ENCODE results near the gene NECTIN1.
A peak's percentile ranks its signal among the peaks of the same experiment; 100 is the strongest.

Gene NECTIN1

GRCh38 chr11:119729581-119729927 lies 554 bp upstream of the NECTIN1 start:
- no peak for DNase-seq

DNA sequence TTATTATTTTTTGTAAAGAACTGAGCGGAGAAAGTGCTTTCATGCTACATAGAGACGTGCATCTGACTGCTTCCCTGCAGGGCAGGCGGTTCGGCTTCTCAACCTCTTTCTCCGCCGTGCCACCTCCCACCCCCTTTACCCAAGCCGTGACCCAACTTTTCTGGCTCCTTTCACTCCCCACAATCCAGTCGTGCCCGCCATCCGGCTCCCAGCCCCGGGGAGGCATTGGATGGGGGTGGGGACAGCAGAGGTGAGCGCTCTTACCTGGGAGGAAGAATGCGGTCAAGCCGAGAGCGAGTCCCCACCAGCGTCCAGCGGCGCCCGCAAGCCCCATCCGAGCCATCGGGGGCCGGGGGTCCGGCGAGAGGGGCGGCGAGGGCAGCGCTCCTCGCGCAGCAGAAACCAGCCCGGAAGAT lies 781 bp downstream of the NECTIN1 start:
- DNase-seq, result no peak

GRCh38 chr11:119727523-119728151 lies 1.4 kb downstream of the NECTIN1 start:
- DNase-seq, result peak; percentile 21

- DNase-seq, result no peak
Observed at GRCh38 chr11:119726585-119727522, 2.1 kb downstream of the NECTIN1 start.

DNA sequence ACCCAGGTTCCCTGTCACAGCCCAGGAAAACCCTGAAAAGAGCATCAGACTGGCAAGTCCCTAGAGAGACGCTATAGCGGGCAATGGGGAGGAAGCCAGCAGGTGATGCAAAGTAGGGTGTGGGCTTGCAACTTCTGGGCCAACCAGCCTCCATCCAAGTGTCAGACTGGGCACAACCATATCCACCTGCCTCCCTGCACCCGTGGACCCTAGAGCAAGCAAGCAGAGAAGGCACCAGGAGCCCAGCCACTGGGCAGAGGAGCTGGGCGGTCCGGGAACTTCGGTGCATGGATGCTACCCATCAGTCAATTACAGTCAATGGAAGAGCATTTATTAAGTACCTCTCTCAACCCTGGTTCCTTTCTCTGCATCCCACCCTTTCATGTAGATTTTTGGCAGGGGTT lies 2.8 kb downstream of the NECTIN1 start:
- DNase-seq, result no peak

DNA sequence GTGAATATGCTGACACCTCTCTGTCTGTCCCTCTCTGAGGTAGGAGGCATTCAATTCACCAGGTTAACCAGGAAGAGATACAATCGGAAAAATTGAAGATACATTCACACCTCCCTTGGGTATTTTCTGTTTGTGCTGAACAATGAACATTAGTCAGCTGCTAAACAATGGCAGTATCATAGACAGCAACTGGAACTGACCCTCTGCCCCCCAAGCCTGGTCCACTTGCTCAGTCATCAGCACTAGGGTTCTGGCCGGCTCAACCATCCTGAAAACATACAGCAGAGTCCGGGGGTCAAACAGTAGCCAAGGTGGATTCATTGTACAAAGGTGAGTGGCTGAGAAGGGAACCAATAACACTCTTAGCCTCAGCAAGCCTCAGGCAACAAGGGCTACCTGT lies 4.0 kb downstream of the NECTIN1 start:
- DNase-seq, result no peak

GRCh38 chr11:119723952-119724325 lies 5.1 kb downstream of the NECTIN1 start:
- no peak for DNase-seq

- no peak for DNase-seq
Observed at GRCh38 chr11:119723243-119723951, 5.6 kb downstream of the NECTIN1 start.

DNA sequence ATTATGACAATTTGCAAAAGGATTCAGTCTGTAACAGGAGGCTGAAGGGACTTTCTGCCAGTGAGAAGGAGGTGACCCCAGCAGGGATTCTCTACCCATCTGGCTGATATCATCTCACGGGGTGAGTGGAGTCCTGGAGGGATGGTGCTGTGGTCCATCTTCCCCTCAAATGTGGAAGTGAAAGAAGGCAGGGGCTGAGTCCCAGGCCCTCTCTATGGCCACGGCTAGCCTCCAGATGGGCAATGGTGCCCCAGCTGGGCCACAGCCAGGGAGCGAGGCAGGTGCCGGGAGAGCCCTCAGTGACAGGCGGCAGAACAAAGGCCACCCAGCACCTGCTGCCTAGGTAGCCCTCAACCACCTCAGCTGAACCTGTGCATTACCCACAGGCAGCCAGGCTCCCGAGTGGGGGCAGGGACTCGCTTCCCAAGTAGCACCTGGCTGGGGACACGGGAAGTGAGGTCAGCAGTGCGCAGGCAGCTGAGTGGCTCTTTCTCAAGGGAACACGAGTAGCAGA lies 6.7 kb downstream of the NECTIN1 start:
- no peak for DNase-seq

DNA sequence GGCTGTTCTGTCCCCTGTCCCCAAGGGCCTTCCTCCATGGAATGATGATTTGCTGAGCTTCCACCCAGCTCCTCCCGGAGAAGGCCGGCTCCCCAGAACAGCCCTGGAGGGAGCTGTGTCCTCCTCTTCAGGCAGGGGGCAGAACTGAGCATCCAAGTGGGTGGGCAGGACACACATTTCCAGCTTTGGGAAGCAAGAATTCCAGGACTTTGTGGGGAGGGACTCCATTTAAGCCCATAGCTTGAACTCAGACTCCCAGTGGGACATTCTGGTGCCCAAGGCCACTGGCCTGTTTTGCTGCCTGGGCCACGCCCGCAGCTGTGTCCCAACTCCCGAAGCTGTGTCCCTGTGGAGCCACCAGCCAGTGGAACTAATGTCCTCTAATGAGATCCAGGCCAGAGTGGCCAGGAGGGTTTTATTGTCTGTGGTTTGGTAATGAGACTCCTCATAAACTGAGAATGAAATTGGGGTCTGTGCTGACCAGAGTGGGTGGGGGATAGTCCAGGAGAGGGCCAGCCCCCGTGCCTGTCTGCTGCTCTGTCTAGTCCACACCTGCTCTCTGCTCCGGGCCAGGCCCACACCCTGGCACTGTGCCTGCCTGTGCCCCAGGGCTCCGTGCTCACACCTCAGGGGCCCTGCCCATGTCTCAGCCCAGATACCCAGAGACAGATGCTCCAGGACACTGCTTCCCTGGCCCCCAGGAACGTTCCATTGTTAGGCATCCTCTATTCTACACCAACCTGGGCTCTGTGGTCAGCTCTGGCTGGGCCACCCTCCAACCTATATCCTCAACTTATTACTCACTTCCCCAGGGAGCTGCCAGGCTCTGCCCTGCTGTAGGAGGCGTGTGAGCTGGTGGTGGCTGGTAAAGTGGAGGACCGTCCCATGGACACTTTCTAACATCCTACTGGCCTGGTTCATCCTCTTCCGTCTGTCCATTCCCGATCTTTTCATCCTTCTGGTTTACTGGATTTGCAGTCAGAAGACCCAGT lies 7.6 kb downstream of the NECTIN1 start:
- DNase-seq, result no peak

DNA sequence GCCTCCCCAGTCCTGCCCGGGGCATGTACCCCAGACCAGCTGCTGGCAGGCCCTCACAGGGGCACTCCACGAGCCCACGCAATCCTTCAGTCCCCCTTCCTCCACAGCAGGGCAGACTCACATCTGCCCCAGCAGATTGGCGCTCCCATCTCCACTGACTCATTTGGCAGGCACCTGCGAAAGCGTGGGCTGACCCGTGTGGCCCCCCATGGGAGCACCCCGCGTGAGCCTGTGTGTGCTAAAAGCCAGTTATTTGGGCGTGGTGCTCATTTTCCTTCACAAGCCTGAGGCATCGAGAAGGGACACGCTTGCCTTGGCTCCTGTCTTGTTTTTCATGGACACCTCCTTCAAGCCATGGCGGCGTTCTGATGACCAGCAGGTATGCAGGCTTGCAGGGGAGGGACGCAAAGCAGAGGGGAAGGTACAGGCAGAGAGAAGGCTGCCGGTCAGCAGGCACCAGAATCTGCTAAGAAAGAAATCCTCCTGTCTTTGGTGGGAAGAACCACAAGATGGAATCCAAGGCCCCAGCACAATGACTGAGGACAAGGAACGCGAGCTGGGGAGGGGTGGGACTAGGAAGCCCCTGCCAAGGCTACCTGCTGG lies 8.6 kb downstream of the NECTIN1 start:
- DNase-seq, result no peak

GRCh38 chr11:119717839-119718534 lies 11.0 kb downstream of the NECTIN1 start:
- DNase-seq, result no peak

- no peak for DNase-seq
Observed at GRCh38 chr11:119716582-119717498, 12.2 kb downstream of the NECTIN1 start.

GRCh38 chr11:119714590-119714989 lies 14.4 kb downstream of the NECTIN1 start:
- no peak for DNase-seq

DNA sequence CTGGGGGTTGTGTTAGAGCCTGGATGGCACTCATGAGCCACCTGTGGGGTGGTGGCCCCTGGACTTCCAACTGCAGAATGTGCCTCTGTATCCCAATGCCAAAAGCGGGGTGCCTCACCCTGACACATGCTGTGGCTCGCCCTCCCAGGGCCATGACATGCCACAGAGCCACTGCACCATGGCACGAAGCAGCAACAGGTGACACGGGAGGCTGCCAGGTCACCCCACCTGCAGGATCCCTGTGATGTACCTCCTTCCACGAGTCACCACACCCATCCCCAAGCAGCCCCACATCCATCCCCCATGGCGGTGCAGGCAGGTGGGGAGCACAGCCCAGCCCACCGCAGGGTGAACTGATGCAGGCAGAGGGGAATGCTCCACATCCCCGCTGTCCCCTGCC lies 14.8 kb downstream of the NECTIN1 start:
- no peak for DNase-seq

- DNase-seq, result no peak
Observed at GRCh38 chr11:119713359-119714040, 15.5 kb downstream of the NECTIN1 start.

- no peak for DNase-seq
Observed at GRCh38 chr11:119712459-119713358, 16.3 kb downstream of the NECTIN1 start.

- no peak for DNase-seq
Observed at GRCh38 chr11:119712006-119712405, 17.0 kb downstream of the NECTIN1 start.

Measured in activated gamma-delta T cell (primary cell).